ENCODE measurements around the gene GSTA3. TPM values are rescaled to one million over a fixed set of nuclear protein-coding genes. Genes with fewer than 3 reads are reported as not detected.
A peak's percentile ranks its signal among the peaks of the same experiment; 100 is the strongest.

Gene GSTA3
- total RNA-seq, 4 donors from 2014 or later: not detected

GRCh38 chr6:52937908-52938307 is 28.4 kb upstream of the GSTA3 start:
- no peak for ATAC-seq (ENCODE audit: low FRiP score)
- no peak for DNase-seq (ENCODE audit: low spot score)
- TF ChIP-seq CTCF (IDR thresholded peaks at IDR 0.05): no peak

GRCh38 chr6:52933778-52934177 is 24.3 kb upstream of the GSTA3 start:
- ATAC-seq (ENCODE audit: low FRiP score) (no peak), DNase-seq (ENCODE audit: low spot score) (no peak)
- no peak for TF ChIP-seq CTCF (IDR thresholded peaks at IDR 0.05)

GRCh38 chr6:52931351-52931750 is 21.9 kb upstream of the GSTA3 start:
- ATAC-seq (ENCODE audit: low FRiP score) (no peak), DNase-seq (ENCODE audit: low spot score) (no peak)
- TF ChIP-seq CTCF (IDR thresholded peaks at IDR 0.05): no peak

GRCh38 chr6:52929321-52930164 is 20.0 kb upstream of the GSTA3 start:
- no peak for DNase-seq (ENCODE audit: low spot score)
- TF ChIP-seq CTCF (IDR thresholded peaks at IDR 0.05): no peak
- peak; percentile 84 for ATAC-seq (ENCODE audit: low FRiP score)

GRCh38 chr6:52927451-52927850 is 18.0 kb upstream of the GSTA3 start:
- ATAC-seq (ENCODE audit: low FRiP score) (no peak), DNase-seq (ENCODE audit: low spot score) (no peak)
- no peak for TF ChIP-seq CTCF (IDR thresholded peaks at IDR 0.05)

GRCh38 chr6:52925919-52926792 is 16.7 kb upstream of the GSTA3 start:
- ATAC-seq (ENCODE audit: low FRiP score): no peak
- no peak for TF ChIP-seq CTCF (IDR thresholded peaks at IDR 0.05)
- no peak for DNase-seq (ENCODE audit: low spot score)

Data from omental fat pad (tissue), 4 donors.